ENCODE results near the gene SPDYE4.

GRCh38 chr17:8753136-8753975 is 5.0 kb downstream of the SPDYE4 start:
- TF ChIP-seq CTCF (IDR thresholded peaks at IDR 0.05) (no peak), REST (IDR thresholded peaks at IDR 0.05; ENCODE audit: insufficient read depth in 1 of 2, low read depth in 2 of 2, low read length in 1 of 2) (no peak), POLR2AphosphoS5 (IDR thresholded peaks at IDR 0.05; ENCODE audit: low read depth, low read length) (no peak), TCF7L2 (IDR thresholded peaks at IDR 0.05; ENCODE audit: low read depth, low read length) (no peak)
